Muscle layer of duodenum (tissue), 2 donors: ENCODE measurements around the gene CDKN2B-AS1.

Experiments used
- H3K27ac ChIP-seq: one replicate; pipeline ENCODE4 v1.7.0; 2013; ENCODE audit warnings: mild to moderate bottlenecking, low read length
- H3K27me3 ChIP-seq: one replicate; pipeline ENCODE4 v1.7.0; 2013; ENCODE audit warnings: low read depth, mild to moderate bottlenecking, control low read depth, low read length
- H3K36me3 ChIP-seq, 2 donors: one replicate each; pipeline ENCODE4 v1.7.0; 2013; ENCODE audit warnings: low read length in 2 of 2, control low read depth in 1 of 2, mild to moderate bottlenecking in 1 of 2; ENCODE audit not compliant: insufficient read depth in 2 of 2, control insufficient read depth in 1 of 2
- H3K4me1 ChIP-seq, 2 donors: one replicate each; pipeline ENCODE4 v1.7.0; 2013; ENCODE audit warnings: low read length in 2 of 2, mild to moderate bottlenecking in 2 of 2, control low read depth in 1 of 2, moderate library complexity in 1 of 2; ENCODE audit not compliant: insufficient read depth in 2 of 2, control insufficient read depth in 1 of 2
- H3K4me3 ChIP-seq, 2 donors: one replicate each; pipeline ENCODE4 v1.7.0; 2013; ENCODE audit warnings: low read length in 2 of 2, low read depth in 1 of 2, mild to moderate bottlenecking in 1 of 2
- H3K9me3 ChIP-seq, 2 donors: one replicate each; pipeline ENCODE4 v1.7.0; 2013; ENCODE audit warnings: low read length in 2 of 2, control low read depth in 1 of 2, mild to moderate bottlenecking in 1 of 2; ENCODE audit not compliant: control insufficient read depth in 1 of 2
- donor health status: healthy.

The CDKN2B-AS1 gene

DNA sequence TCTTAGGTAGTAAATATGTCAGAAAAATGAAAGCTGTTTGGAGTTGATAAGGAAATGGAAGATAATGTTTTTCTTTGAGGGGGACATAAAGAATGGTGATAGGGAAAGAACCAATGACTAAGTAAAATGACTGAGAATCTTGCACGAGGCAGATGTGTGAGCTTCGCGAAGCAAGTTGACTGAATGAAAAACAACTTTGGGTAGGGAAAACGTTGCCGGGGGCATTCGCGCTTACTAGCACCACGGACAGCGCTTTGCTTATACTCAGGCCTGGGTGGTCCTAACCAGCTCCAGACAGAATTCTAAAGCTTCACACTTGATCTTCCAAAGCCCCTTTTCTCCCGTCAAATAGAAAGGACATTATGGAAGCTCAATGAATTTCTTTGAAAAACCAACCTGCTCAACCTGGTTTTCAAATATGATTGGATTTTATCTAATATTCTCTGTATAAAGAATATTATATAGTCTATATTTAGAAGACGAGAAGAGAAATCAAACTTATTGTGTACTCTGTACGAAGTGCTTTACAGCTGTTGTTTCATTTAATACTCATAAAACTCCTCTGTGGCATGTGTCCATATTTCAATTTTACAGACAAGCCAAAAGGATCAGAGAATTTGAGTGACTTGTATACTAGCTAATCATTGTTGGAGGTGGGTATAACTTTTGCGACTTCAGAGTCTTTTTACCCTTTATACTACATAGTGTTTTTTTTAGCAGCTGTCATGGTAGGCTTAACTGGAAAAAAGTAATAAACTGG, 16.5 kb downstream of the CDKN2B-AS1 start:
- Histone ChIP-seq H3K36me3 (no peaks in the 10 kb centered on the region), H3K4me1 (peaks cover 4 to 8% of the 10 kb centered on the region in 2 donors), H3K9me3 (no peaks in the 10 kb centered on the region), H3K27ac (no peak overlapping the region), H3K27me3 (peaks cover 5% of the 10 kb centered on the region), H3K4me3 (no peak overlapping the region)

GRCh38 chr9:22022396-22022795, 27.8 kb downstream of the CDKN2B-AS1 start:
- H3K27me3 ChIP-seq, result no peaks in the 10 kb centered on the region
- no peaks in the 10 kb centered on the region for H3K36me3 ChIP-seq
- no peak overlapping the region for H3K4me3 ChIP-seq
- H3K27ac ChIP-seq, result no peak overlapping the region
- H3K4me1 ChIP-seq, result no peaks in the 10 kb centered on the region
- no peaks in the 10 kb centered on the region for H3K9me3 ChIP-seq

DNA sequence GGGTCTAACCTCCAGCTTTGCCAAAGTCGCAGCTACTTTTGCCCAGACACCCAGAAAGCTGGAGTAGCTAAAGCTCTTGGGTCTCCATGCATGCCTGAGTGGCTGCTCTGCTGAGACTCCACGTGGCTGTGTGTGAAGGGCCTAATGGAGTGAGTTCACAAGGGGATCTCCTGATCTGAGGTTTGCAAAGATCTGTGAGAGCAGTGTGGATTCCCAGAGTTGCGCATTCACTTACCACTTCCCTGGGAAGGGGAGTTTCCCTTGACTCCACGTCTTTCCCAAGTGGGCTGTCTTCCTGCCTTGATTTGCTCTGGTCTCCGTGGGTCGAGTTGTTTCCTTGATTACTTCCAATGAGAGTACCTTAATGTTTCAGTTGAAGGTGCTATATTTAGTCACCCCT, 32.1 kb downstream of the CDKN2B-AS1 start:
- no peaks in the 10 kb centered on the region for H3K27me3 ChIP-seq
- H3K9me3 ChIP-seq, result no peaks in the 10 kb centered on the region
- no peaks in the 10 kb centered on the region for H3K36me3 ChIP-seq
- H3K27ac ChIP-seq, result no peak overlapping the region
- H3K4me1 ChIP-seq, result no peaks in the 10 kb centered on the region
- H3K4me3 ChIP-seq, result no peak overlapping the region

DNA sequence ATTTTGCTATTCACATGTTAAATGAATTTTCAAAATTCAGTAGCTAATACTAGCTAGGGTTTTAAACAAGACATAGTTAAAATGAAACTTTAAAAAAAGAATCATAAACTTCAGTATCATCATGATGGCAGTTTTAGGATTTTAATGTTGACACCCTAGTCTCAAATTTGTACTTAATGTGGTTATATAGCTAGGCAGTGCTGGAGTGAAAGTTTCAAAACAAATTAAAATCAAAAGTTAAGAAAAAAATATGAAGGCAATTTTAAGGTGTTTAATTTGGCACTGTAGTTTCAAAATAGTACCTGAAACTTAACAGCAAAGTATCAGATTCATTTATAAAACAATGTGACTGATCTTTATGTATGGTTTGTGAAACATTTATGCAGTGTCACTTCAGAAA, 33.8 kb downstream of the CDKN2B-AS1 start:
- no peak overlapping the region for H3K4me3 ChIP-seq
- H3K4me1 ChIP-seq, result no peaks in the 10 kb centered on the region
- no peak overlapping the region for H3K27ac ChIP-seq
- no peaks in the 10 kb centered on the region for H3K36me3 ChIP-seq
- H3K9me3 ChIP-seq, result no peaks in the 10 kb centered on the region
- H3K27me3 ChIP-seq, result no peaks in the 10 kb centered on the region

GRCh38 chr9:22029231-22029630, 34.6 kb downstream of the CDKN2B-AS1 start:
- Histone ChIP-seq H3K27ac (no peak overlapping the region), H3K9me3 (no peaks in the 10 kb centered on the region), H3K4me1 (no peaks in the 10 kb centered on the region), H3K4me3 (no peak overlapping the region), H3K36me3 (no peaks in the 10 kb centered on the region), H3K27me3 (no peaks in the 10 kb centered on the region)

GRCh38 chr9:22030101-22030598, 35.6 kb downstream of the CDKN2B-AS1 start:
- Histone ChIP-seq H3K27me3 (no peaks in the 10 kb centered on the region), H3K27ac (no peak overlapping the region), H3K9me3 (no peaks in the 10 kb centered on the region), H3K4me1 (no peaks in the 10 kb centered on the region), H3K36me3 (no peaks in the 10 kb centered on the region), H3K4me3 (no peak overlapping the region)

GRCh38 chr9:22031655-22032411, 37.2 kb downstream of the CDKN2B-AS1 start:
- no peak overlapping the region for H3K27ac ChIP-seq
- H3K4me1 ChIP-seq, result no peaks in the 10 kb centered on the region
- H3K27me3 ChIP-seq, result no peaks in the 10 kb centered on the region
- no peaks in the 10 kb centered on the region for H3K9me3 ChIP-seq
- no peak overlapping the region for H3K4me3 ChIP-seq
- H3K36me3 ChIP-seq, result no peaks in the 10 kb centered on the region

DNA sequence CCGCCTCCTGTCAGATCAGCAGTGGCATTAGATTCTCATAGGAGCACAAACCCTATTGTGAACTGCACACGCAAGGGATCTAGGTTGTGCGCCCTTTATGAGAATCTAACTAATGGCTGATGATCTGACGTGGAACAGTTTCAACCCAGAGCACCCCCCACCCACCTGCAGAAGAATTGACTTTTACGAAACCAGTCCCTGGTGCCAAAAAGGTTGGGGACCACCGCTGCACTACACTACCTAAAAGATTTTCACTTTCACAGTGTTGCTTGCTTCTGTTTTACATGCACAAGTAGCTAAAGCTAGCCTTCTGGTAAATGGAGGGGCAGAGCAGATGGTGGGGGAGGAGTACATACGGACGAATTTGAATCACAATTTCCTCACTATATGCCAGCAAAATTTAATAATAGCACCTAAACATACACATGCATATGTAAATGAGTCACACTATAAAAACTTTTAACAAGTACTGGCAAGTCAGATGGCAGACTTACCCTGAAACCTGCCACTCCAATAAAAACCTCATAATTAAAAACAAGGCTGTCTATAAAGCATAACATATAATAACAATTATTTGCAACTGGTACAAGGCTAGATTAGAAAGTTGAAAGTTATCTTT, 38.5 kb downstream of the CDKN2B-AS1 start:
- Histone ChIP-seq H3K9me3 (no peaks in the 10 kb centered on the region), H3K4me1 (no peaks in the 10 kb centered on the region), H3K27ac (no peak overlapping the region), H3K36me3 (no peaks in the 10 kb centered on the region), H3K4me3 (no peak overlapping the region), H3K27me3 (no peaks in the 10 kb centered on the region)

GRCh38 chr9:22035591-22036011, 41.0 kb downstream of the CDKN2B-AS1 start:
- Histone ChIP-seq H3K4me3 (no peak overlapping the region), H3K36me3 (no peaks in the 10 kb centered on the region), H3K27ac (no peak overlapping the region), H3K9me3 (no peaks in the 10 kb centered on the region), H3K27me3 (no peaks in the 10 kb centered on the region), H3K4me1 (peaks cover 0 to 4% of the 10 kb centered on the region in 2 donors)

DNA sequence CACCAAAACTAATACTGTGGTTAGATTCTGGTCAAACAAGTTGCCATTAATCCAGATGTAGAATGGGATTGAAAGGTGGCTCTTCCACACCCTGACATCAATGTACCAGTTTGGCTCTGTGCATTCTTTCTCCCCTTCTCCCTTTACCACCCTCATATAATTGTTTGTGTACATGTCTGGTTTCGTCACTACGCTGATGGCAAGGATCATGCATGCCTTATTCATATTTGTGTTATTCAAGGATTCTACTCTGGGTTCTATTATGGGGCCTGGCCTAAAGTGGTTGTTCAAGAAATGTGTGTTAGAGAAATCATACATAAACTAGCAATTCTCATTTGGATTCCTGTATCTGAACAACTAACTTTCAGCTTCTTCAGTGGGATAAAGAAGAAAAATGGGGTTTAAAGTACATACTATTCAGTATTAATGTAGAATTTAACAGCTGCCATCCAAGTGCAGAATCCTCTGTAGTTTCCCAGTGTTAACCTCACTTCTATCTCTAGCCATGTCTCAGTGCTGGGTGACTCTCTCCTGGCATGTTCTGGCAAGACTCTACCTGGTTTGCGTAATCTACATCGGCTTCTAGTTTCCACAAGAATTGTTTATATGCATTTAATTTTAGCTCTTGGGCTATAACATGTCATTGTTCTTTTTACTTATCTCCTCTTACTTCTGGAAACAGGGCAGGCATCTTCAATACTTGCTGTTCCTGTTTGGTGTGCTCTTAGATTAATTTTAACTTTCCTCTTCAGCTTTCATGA, 42.5 kb downstream of the CDKN2B-AS1 start:
- no peaks in the 10 kb centered on the region for H3K36me3 ChIP-seq
- H3K27me3 ChIP-seq, result no peaks in the 10 kb centered on the region
- H3K27ac ChIP-seq, result no peak overlapping the region
- H3K9me3 ChIP-seq, result no peaks in the 10 kb centered on the region
- peaks cover 0 to 4% of the 10 kb centered on the region in 2 donors for H3K4me1 ChIP-seq
- H3K4me3 ChIP-seq, result no peak overlapping the region
